ENCODE results near the gene PWWP2B.
A peak's percentile ranks its signal among the peaks of the same experiment; 100 is the strongest.
"Not testable (repeated sequence)": the region's sequence is repeated elsewhere in the genome, so short reads cannot be mapped to it uniquely, and the experiment has no call there.

The PWWP2B gene

DNA sequence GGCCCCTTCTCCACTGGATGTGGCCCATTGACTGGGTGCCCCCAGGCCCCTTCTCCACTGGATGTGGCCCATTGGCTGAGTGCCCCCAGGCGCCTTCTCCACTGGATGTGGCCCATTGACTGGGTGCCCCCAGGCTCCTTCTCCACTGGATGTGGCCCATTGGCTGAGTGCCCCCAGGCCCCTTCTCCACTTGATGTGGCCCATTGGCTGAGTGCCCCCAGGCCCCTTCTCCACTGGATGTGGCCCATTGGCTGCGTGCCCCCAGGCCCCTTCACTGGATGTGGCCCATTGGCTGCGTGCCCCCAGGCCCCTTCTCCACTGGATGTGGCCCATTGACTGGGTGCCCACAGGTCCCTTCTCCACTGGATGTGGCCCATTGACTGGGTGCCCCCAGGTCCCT is 39.1 kb downstream of the PWWP2B start:
- not testable (repeated sequence) for DNase-seq

DNA sequence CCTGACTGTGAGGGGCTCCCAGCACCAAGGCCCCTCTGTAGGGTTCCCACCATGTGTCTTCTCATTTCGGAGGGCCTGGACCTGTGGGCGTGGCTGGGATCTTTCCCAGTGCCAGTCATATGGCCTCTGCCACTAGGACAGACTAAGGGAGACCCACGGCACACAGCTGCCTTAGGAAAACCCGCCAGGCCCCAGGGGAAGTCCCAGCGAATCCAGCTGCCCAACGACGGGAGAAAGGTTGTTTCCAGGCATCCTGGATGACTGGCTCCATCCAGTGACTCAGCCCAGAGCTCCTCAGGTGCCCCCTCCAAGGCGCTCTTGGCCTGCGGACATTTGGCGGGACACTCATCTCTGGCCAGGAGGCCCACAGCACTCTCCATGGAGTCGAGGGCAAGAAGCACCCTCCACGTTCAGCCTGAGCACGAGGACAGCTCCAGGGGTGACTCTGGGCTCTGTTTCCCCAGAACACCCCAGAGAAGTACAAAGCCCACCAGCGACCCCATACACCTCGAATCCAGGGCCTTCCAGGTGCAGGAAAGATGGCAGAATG is 39.9 kb downstream of the PWWP2B start:
- no peak for DNase-seq

- DNase-seq, result no peak
These were observed 40.5 kb downstream of the PWWP2B start for GRCh38 chr10:132437541-132437950.

- no peak for DNase-seq
These were observed 41.4 kb downstream of the PWWP2B start for GRCh38 chr10:132438091-132439024.

GRCh38 chr10:132439025-132439388 is 42.0 kb downstream of the PWWP2B start:
- DNase-seq, result no peak

GRCh38 chr10:132439424-132440163 is 42.6 kb downstream of the PWWP2B start:
- no peak for DNase-seq

DNA sequence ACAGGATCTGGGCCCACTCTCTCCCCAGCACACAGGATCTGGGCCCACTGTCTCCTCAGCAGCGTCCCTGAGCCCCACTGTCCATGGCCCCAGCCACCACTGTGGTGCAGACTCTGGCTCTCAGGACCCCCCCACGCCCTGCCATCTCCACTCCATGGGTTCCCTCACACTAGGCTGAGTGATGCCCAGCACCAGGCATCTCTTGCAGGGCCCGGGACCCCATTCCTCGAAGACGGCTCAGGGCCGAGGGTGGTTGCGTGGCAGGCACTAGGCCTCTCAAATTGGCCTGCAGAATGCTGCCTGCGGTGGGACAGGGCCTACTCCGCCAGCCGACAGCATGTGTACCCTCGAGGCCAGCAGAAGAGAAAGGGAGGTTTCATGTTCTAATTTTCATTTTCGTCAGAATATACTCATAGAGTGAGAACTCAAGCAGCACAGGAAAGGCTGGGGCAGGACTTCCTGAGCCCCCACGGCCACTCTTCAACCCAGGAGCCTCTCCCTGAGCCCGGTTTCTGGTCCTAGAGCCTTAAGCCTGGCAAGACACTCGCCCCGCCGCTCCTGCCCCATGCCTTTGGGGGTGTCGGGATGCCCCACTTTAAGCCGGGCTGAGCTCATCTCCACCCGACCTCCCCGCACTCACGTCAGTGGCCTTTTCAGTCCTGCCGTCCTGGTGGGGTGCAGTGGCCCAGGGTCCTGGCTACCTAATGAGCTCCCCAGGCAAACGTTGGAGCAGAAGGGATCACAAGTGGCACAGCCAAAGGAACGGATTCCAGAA is 44.0 kb downstream of the PWWP2B start:
- DNase-seq, result no peak

DNA sequence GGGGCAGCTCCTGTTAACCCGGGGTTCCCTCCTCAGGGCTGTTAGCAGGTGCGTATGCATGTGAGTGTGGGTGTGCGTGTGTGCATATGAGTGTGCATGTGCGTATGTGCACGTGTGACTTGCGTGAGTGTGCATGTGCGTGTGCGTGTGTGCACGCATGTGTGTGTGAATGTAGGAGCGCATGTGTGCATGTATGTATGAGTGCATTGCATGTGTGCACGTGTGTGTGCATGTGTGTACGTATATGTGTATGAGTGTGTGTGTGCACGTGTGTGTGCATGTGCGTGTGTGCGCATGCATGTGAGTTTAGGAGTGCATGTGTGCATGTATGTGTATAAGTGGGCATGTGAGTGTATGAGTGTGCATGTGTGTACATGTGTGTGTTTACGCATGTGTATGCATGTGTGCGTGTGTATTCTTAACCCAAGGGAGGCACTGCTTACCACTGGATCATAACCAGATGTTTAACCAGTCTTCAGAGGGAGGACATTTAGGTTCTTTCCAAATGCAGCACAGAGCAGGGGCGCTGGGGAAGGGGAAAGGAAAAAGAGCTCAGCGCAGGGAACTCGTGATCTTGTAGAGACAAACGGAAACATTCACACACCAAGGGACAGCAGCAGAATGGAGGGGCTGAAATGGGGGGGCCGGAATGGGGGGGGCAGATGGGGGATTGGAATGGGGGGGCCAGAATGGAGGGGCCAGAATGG is 45.0 kb downstream of the PWWP2B start:
- no peak for DNase-seq

DNA sequence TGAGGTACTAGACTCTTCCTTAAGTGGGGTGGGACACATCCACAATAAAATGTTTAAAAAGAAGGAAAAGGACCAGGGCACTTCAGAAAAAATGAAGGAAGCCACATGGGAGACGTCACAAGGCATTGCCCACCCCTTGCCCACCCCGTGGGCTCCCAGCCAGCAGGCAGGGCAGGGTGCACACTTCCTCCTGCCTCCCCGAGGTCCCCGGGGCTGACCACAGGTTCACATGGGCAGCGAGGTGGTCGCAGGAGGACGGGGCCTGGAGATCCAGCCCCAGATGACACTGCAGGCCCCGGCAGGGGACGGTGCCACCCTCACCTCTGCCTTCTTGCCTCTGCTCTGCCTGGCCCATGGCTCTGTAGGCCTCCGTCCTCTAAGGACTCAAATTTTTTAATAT is 45.6 kb downstream of the PWWP2B start:
- no peak for DNase-seq

GRCh38 chr10:132443605-132443982 is 46.6 kb downstream of the PWWP2B start:
- peak; percentile 52 for DNase-seq

DNA sequence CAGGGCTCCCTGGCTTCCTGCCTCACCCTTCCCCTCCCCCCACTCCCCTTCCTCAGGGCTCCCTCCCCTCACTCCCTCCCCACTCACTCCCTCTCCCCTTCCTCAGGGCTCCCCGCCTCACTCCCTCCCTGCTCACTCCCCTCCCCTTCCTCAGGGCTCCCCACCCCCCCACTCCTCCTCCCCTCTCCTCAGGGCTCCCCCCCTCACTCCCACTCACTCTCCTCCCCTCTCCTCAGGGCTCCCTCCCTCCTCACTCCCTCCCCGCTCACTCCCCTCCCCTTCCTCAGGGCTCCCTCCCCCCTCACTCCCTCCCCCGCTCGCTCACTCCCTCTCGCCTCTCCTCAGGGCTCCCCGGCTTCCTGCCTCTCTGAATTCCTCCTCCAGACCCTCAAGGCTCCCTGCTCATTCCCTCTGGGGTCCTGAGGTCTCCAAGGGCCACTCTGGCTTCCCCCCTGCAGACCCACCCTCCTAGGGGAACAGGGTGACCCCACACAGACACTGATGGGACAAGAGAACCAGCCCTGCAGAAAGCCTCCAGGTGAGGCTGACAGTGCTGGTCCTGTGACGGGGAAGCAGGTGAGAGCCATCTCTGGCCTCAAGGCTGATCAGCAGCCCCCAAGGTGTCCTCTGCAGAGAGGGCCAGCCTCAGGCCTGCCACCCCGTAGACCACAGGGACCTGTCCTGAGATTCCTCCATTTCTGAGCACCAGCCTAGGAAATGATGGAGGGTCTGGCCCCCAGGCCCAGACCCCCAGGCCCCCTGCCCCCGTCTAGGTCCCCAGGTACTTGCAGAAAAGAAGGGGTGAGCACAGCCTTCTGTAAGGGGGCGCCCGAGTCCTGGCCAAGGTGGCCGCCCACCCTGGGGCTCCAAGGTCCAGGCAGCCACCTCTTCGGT is 47.2 kb downstream of the PWWP2B start:
- no peak for DNase-seq

DNA sequence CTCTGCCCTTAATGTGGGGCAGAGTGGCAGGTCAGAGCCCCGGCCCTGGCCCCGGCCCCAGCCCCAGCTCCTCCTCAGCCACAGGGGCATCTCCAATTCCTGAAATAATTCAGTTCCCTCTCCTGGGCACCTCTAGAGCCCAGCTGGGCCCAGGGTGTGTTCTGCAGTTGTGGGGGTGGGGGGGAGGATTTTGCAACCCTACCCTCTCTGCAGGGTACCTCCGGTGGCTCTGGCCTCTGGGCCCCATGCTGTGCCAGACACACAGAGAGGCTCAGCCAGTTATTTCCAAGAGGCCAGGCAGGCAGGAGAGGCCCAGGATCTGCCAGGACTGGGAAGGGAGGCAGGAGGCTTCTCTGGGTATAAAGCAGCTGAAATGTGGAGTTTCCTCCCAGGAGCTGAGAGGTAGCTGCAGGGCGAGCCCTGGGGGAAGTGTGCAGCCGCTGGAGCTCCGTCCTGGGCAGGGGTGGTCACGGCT is 47.9 kb downstream of the PWWP2B start:
- DNase-seq, result no peak

GRCh38 chr10:132445516-132446194 is 48.7 kb downstream of the PWWP2B start:
- no peak for DNase-seq

- no peak for DNase-seq
These were observed 49.2 kb downstream of the PWWP2B start for GRCh38 chr10:132446195-132446581.

DNA sequence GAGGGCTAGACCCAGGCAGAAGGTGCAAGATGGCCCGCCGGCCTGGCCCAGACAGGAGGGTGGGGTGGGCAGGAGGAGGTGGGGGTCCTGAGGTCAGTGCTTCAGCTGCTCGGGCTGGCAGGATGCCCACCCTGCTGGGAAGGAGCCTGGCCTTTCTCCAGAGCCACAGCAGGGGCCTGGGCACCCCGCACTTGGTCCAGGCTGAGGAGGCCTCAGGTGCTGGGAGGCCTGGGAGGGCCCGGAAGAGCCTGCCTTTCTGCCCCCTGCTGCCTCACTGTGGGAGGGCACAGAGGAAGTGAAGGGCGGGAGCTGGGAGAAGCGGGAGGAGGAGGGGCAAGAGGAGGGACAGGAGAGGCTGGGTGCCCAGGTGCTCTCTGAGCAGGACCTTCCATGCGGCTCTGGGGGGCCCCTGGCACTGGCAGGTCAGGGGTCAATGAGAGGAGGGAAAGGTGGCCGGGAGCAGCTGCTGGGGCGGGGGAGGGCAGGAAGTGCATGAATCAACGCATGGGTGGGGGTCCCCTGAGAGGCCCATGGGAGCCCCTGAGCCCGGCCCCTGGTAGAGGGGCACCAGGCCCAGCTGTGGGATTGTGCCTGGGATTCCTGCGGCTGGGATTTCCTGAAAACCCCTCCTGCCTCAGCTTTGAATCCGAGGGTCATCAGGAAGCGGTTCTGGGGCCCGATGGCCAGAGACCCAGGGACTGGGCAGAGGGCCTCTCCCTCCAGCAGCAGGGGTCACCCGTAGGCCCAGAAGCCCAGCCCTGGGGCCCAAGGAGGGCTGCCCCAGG is 49.9 kb downstream of the PWWP2B start:
- DNase-seq, result peak; percentile 67

DNA sequence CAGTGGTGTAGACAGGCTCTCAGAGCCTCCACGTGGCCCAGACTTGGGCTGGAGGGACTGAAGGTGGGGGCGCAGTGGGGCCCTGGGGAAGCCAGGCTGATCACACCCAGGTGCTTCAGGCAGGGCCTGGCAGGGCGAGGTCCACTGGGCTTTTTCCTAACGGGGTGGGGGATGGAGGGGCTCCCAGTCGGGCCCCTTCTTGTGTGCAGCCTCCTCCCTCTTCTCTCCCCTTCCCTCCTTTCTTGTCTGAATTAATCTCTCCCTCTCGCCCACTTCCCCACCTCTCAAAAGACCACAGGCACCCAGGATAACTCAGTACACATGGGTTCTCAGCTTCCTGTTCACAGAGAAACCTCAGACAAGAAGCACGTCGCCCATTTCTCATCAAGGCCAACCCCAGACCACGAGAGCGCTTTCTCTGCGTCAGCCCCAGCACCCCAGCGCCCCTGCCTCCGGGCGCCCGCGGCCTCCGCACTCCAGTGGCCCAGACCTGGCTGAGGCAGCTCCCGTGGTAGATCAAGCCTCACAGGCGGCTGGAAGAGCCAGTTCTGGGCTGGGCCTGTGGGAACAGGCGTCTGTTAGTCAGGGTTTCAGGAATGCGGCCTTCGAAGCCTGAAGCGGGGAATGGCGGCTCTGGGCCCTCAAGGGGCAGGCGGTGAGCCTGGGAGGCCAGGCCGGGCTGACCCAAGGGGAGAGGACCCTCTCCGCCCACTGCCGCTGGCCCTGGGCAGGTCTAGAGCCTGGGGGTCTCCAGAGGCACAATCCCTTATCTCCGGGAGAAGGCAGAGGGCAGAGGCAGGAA is 50.6 kb downstream of the PWWP2B start:
- peak; percentile 93 for DNase-seq

- DNase-seq, result peak; percentile 32
These were observed 51.3 kb downstream of the PWWP2B start for GRCh38 chr10:132448248-132448731.

GRCh38 chr10:132449051-132449810 is 52.2 kb downstream of the PWWP2B start:
- DNase-seq, result no peak
